ENCODE data around the gene CDH23.

DNA sequence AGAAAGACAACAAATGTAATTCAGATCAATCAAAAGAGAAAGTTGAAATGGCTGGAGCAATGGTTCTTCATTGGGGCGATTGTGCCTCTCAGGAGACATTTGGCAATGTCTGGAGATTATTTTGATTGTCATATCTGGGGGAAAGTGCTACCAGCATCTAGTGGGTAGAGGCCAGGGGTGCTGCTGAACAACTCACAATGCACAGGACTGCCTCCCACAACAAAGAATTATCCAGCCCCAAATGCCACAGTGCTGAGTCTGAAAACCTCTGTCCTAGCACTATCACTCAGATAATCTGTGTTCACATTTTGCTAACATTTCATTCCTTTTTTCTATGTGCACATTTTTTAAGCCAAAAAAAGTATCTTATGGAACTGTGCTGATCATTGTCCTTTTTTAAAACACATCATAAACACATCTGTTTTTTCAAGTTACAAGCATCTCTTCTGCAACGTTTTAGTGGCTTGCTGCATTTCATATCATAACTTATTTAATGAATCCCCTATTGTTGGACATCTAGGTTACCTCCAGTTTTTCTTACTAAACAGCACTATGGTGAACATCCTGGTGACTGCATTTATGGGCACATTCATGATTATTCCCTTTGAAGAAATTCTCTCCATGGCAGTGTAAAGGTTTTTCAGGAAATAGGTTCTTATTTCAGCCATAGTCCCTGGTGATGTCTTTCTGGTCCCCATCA lies 208.7 kb downstream of the CDH23 start:
- TF ChIP-seq, protein P1, sequence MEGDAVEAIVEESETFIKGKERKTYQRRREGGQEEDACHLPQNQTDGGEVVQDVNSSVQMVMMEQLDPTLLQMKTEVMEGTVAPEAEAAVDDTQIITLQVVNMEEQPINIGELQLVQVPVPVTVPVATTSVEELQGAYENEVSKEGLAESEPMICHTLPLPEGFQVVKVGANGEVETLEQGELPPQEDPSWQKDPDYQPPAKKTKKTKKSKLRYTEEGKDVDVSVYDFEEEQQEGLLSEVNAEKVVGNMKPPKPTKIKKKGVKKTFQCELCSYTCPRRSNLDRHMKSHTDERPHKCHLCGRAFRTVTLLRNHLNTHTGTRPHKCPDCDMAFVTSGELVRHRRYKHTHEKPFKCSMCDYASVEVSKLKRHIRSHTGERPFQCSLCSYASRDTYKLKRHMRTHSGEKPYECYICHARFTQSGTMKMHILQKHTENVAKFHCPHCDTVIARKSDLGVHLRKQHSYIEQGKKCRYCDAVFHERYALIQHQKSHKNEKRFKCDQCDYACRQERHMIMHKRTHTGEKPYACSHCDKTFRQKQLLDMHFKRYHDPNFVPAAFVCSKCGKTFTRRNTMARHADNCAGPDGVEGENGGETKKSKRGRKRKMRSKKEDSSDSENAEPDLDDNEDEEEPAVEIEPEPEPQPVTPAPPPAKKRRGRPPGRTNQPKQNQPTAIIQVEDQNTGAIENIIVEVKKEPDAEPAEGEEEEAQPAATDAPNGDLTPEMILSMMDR (IDR thresholded peaks at IDR 0.05), result no peak
- no peak for TF ChIP-seq POLR2A (IDR thresholded peaks at IDR 0.05)

Measured in adrenal gland (tissue), 5 donors.